Heart left ventricle (tissue), 13 donors: Measurements from ENCODE around the gene ORC6.

Source experiments
- POLR2A ChIP-seq, 2 donors: fragments of 450-650 bp; IDR thresholded peaks; one replicate each; pipeline ENCODE4 v1.6.1; 2017; ENCODE audit warnings: antibody characterized with exemption in 2 of 2, mild to moderate bottlenecking in 2 of 2, moderate library complexity in 2 of 2
- TF ChIP-seq, protein P1 (sequence below), 12 donors: fragments of 200-600 bp; sonication (generic) in 4 of 12; IDR thresholded peaks; one replicate each; pipeline versions ENCODE4 v1.5.0 to v1.8.0; 2018 to 2022; ENCODE audit warnings: antibody characterized with exemption in 12 of 12, mild to moderate bottlenecking in 5 of 12
- donor health status: ischemic (EF 13 %, LVEDD 7.1; RV severe dilation, severe dysfunction).
- donor health status: DM: no; HTN: yes; CAD: no.
- donor health status: DM: no; HTN: no; CAD: no.
- donor health status: ischemic (EF 25% LVEDD 6.9; RV normal size, moderate dysfunction).
- donor health status: ischemic (EF 25% LVEDD 5.7; RV mildly dilated, moderate dysfunction).
- donor health status: ischemic (EF 35%, LVEDD 5.7; RV mildly dilated, moderate dysfunction).
- donor health status: nonischemic (EF 11% LVEDD 7.7; RV severe dilation, severe dysfunction).
- donor health status: DM: yes; HTN: yes; CAD: no.
- donor health status: PGD.
- donor health status: ischemic (EF 29% LVEDD 5.4; RV normal size, mild dysfunction).
- donor health status: nonischemic (EF 23%, LVEDD 6.1; RV moderate dilation, normal function).

DNA sequence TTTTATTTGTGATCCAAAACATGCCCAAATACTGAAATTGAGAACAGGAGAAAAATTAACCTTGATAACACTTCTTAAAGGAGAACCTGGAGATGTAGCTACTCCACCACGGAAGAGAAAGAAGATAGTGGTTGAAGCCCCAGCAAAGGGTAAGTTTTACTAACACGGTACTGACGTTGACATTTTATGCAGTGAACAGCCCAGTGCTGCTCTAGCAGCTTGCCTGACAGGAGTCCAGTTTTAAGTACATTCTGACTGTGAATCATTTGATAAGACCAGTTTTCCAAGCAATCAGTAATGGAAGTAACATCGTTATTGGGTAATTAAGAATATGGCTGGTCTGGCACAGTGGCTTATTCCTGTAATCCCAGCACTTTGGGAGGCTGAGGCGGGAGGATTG, 6.5 kb downstream of the ORC6 start:
- TF ChIP-seq, protein P1, sequence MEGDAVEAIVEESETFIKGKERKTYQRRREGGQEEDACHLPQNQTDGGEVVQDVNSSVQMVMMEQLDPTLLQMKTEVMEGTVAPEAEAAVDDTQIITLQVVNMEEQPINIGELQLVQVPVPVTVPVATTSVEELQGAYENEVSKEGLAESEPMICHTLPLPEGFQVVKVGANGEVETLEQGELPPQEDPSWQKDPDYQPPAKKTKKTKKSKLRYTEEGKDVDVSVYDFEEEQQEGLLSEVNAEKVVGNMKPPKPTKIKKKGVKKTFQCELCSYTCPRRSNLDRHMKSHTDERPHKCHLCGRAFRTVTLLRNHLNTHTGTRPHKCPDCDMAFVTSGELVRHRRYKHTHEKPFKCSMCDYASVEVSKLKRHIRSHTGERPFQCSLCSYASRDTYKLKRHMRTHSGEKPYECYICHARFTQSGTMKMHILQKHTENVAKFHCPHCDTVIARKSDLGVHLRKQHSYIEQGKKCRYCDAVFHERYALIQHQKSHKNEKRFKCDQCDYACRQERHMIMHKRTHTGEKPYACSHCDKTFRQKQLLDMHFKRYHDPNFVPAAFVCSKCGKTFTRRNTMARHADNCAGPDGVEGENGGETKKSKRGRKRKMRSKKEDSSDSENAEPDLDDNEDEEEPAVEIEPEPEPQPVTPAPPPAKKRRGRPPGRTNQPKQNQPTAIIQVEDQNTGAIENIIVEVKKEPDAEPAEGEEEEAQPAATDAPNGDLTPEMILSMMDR (IDR thresholded peaks at IDR 0.05): no peak
- no peak for TF ChIP-seq POLR2A (IDR thresholded peaks at IDR 0.05)
